ENCODE measurements around the gene NME3.
"Not testable (repeated sequence)": the region's sequence is repeated elsewhere in the genome, so short reads cannot be mapped to it uniquely, and the experiment has no call there.

NME3 gene

DNA sequence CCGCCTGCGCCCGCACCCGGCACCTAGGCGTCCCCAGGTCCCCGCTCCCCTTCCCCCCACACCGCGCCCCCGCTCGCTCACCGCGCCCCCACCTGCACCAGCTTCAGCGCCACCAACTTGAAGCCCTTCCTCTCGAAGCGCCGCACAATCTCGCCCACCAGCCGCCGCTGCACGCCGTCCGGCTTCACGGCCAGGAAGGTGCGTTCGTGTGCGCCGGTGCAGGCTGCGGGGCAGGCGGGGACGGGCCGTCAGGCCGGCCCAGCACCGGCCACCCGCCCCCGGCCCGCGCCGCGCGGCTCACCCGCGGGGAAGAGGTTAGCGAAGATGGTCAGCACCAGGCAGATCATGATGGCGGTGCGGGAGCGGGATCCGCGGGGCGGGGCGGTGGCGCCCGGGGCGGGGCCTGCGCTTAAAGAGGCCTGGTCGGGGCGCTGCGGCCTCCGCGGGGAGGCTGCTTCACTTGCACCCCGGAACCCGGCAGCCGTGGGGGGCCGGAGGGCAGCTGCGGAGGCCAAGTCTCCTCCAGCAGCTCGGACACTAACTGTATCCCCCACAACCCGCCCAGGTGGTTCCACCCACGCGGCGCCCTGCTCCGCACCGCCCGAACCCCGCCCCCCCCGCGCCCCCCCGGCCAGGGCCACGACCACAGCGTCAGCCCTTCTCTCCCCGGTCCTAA, at the start of gene NME3:
Gene NME3, minus strand, starts transcription at position 356 of the 676 bp plus-strand sequence. Its CDS starts 9 bp downstream, at position 347.
- peak; percentile 53 to 60 for DNase-seq (ENCODE audit: low read depth in 2 of 2)

DNA sequence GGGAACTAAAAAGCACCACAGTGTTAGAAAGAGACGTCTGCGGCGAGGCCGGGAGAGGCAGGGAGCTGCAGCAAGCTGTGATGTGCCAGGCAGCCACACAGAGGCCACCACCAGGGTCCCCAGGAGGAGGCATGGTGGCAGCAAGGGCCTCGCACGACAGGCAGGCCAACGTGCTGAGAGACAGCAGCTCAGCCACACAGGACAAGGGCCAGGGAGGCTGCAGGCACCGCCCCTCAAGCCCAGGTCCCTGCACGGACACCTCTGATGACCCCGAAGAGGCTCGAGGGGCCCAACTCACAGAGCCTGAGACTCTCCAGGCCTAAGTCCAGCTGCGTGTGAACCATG, 49.6 kb upstream of the NME3 start:
- no peak for DNase-seq (ENCODE audit: low read depth in 2 of 2)

- DNase-seq (ENCODE audit: low read depth in 2 of 2), result no peak
Observed at GRCh38 chr16:1820096-1820945, 49.0 kb upstream of the NME3 start.

- DNase-seq (ENCODE audit: low read depth in 2 of 2), result no peak
Observed at GRCh38 chr16:1819611-1820010, 48.3 kb upstream of the NME3 start.

- DNase-seq (ENCODE audit: low read depth in 2 of 2), result no peak
Observed at GRCh38 chr16:1818873-1819525, 47.7 kb upstream of the NME3 start.

DNA sequence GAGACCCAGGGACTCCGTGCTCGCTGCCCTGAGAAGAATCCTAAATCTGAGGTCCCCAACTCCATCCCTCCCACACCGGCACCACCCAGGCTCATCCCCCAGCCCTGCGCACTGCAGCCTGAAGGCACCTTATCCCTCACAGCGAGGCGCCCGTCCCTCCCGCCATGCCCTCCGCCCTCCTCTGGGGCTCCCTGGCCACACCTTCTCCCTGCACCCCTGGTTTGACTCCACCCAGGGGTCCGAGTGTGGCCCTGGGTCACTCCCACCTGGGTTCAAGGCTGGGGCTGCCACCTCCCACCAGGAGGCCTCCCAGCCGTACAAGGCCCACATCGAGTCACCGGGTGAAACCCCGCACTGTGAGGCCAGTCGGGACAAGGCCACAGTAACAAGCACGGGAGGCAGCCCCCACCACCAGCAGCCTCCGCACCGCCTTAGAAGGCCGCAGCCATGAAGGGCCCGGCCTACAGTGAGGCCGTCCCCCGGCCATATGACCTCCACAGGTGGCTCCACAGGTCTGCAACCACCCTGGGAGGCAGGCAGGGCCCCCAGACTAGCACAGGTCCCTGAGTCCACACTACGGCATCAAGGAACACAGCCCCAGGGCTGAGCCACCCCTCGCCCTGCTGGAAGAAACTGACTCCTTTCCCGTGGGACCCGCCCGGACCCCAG, 47.0 kb upstream of the NME3 start:
- no peak for DNase-seq (ENCODE audit: low read depth in 2 of 2)

DNA sequence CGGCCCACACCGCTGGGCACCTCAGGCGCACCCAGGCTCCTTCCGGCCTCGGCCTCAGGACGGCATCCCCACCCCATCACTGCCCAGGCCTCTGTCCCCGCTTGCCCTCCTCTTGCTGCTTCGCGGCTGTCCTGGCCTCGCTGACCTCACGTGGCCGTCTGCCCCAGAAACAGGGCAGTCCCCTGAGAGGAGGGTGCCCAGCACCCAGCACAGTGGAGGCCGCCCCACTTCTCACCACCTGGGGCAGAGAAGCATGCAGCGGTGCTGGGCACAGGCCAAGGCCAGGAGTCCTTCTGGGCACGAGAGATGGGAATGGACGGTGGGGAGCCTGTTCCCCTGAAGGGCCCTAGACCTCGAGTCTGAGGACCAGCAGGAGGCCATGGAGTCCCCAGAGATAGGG, 46.4 kb upstream of the NME3 start:
- no peak for DNase-seq (ENCODE audit: low read depth in 2 of 2)

DNA sequence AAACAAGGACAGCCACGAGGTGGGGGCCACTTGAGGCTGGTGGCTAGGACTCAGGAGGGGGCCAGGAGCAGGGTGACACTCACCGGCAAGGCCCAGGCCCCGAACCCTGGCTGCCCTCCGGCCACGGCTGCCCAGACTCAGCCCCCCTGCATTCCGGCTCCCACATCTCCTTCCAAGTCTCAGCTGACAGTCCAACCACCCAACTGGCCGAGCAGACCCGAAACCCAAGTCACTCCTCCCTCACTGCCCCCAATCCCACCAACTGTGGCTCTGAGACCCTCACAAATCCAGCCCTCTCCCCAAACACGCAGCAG, 45.9 kb upstream of the NME3 start:
- no peak for DNase-seq (ENCODE audit: low read depth in 2 of 2)

DNA sequence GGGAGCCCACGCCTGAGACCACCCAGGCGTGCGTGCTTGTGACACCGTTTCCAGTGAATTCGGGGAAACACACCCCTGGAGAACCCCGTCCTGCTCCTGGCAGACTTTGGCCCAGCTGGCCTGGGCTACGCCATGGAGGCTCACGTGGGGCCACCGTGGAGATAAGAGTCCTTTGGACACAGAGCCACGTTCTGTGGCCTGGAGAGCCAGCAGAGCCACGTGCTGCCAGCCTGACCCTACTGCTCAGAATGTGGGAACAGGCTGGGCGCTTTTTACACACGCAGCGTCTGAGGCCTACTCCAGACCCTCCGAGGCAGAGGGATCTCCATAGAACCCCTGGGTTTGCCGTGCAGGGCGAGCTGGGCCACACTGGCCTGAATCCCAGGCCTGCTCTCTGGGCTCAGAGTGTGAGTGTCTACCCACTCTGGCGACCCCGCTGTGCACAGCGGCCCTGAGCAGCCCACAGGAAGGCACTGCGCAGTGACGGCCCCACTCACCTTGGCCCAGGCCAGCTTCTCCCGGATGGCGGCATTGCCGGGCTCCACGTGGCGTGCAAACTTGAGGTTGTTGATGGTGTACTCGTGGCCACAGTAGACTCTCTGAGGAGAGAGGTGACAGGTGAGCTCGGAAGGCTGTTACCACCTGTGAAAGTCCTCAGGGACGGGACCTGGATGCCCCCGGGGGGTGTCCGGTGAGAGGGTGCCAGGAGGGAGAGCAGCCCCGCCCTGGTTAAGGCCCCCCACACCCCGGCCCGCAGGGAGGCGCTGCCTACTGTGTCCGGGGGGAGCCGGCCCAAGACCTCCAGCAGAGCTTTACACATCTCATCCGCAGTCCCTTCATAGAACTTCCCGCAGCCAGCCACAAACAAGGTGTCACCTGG, 45.3 kb upstream of the NME3 start:
- DNase-seq (ENCODE audit: low read depth in 2 of 2), result no peak

DNA sequence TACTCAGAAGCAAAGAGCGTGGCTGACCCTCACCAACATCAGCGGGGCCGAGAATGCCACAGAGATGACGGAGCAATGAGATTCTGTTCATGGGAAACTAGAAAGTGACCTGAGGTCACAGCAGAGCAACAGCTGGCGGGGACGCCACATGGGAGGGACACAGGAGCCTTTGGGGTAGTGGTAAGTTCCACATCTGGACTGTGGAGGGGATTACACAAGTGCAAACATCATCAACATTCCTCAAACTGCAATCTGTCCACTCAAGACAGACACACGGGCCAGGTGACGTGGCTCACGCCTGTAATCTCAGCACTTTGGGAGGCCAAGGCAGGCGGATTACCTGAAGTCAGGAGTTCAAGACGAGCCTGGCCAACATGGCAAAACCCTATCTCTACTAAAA, 44.1 kb upstream of the NME3 start:
- no peak for DNase-seq (ENCODE audit: low read depth in 2 of 2)

- no peak for DNase-seq (ENCODE audit: low read depth in 2 of 2)
Observed at GRCh38 chr16:1812732-1813163, 41.4 kb upstream of the NME3 start.

GRCh38 chr16:1810536-1810935, 39.2 kb upstream of the NME3 start:
- DNase-seq (ENCODE audit: low read depth in 2 of 2), result no peak

GRCh38 chr16:1810106-1810505, 38.8 kb upstream of the NME3 start:
- DNase-seq (ENCODE audit: low read depth in 2 of 2), result no peak

GRCh38 chr16:1809281-1809801, 38.0 kb upstream of the NME3 start:
- no peak for DNase-seq (ENCODE audit: low read depth in 2 of 2)

GRCh38 chr16:1808691-1809090, 37.3 kb upstream of the NME3 start:
- no peak for DNase-seq (ENCODE audit: low read depth in 2 of 2)

- DNase-seq (ENCODE audit: low read depth in 2 of 2), result no peak
Observed at GRCh38 chr16:1807626-1808025, 36.3 kb upstream of the NME3 start.

- DNase-seq (ENCODE audit: low read depth in 2 of 2), result no peak
Observed at GRCh38 chr16:1800701-1801100, 29.4 kb upstream of the NME3 start.

GRCh38 chr16:1799263-1799662, 27.9 kb upstream of the NME3 start:
- not testable (repeated sequence) for DNase-seq (ENCODE audit: low read depth in 2 of 2)

DNA sequence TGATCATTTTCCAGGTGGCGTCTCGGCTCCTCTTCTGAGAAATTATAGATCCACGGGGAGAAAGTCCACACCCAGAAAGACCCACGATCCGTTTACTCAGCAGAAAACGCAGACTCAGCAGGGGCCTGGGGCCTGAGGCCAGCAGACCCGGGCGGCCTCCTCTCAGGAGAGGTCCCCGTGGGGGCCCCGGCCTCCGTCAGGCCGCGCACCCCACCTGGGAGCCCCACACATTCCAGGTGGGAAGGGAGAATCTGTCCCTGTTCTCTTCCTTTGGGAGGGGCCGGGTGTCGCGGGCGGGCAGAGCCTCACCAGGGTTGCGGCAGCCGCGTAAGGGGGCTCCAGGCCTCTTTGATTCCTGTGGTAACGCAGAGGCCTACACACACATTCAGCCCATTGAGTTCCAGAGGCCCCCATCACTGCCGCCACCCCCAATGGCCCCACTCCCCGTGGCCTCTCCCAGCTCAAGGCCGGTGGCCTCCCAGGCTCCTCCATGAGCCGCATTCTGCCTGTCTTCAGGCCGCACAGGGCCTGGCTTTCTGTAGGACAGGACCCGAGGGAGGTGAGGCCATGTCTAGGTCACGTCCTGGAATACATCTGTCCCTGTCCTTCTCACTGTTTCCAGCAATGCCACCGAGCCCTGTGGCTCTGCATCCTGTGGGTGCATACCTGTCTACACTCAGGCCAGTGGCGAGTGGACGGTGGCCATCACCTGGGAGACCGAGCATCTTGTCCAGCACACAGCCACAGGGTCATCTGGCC, 23.7 kb upstream of the NME3 start:
- DNase-seq (ENCODE audit: low read depth in 2 of 2), result no peak

DNA sequence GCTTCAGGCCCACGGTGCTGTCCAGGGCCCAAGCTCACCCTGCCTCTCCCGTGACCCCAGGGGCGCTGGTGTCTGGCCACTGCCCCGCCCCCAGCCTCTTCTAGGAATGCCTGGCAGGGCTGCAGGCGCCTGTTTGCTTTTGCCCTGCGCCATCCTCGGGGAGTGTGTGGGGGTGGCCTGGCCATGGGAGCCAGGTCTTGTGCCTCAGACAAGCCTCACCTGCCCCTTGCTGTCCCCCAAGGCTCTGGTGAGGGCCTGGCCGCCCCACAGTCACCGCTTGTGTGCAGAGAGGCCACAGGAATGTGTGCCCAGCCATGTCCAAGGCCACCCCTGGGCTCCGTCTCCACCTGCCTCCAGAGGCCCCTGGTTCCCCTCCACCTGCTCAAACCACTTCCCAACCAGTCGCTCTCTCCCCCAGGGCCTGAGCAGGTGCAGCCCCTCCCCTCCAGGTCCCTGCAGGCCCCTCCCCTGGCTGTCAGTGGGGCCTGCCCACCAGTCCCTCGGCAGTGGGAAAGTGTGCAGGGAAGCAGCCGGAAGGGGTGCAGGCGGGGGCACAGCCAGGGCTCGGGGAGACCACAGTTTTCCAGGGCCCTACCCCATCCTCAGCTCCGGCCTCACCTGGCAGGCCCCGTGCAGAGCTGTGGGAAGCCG, 23.0 kb upstream of the NME3 start:
- no peak for DNase-seq (ENCODE audit: low read depth in 2 of 2)

Measured in stimulated activated CD8-positive, alpha-beta memory T cell treated with anti-CD3 and anti-CD28 coated beads, Interleukin-7, amount 100 ng/mL, for 1 hour (primary cell).